NCI-H1105 treated with DMSO at 0.1 percent for 48 hours (cell line): ENCODE measurements around the gene ARL2.
"Not testable (repeated sequence)": the region's sequence is repeated elsewhere in the genome, so short reads cannot be mapped to it uniquely, and the experiment has no call there.

ENCODE experiments used
- DNase-seq: peaks from one replicate; lab custom pipeline; 2025; lab: John Stamatoyannopoulos, UW

The ARL2 gene

DNA sequence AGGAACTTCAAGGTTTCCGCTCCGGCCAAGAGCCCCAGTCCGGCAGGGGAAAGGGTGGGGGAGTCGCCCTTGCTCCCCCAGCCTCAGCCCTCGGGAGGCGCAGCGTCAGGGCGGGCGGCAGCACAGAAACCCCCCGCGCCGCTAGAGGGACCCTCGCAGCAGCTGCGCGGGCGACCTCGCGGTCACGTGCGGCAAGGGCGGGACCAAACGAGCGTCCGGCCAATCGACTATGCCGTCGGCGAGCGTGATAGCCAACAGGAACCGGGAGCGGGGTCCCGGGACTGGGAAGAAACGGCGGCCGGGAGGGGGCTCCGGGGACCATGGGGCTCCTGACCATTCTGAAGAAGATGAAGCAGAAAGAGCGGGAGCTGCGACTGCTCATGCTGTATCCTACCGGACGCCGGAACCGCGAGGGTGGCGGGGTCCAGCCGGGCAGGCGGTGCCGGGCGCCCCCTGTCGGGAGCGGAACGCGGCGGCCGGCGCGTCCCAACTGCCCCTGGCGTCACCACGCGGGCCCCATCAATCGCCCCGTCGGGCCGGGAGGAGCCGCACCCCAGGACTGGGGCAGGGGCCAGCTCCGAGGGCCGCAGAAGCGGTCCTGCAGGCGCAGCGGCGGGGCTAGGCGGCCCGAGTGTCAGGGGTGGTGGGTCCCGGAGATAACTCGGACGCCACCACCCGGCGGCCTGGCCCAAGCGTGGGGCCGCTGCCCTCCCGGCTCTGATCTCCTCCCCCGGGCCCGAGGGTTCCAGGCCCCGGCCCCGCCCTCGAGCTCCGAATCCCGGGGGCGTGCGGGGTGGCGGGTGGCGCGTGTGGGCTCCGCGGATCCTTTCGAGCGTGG is at the start of gene ARL2:
ARL2 (plus strand) TSS at position 273 of the 838 bp plus-strand sequence; CDS start at position 321, 48 bp downstream.
- peak; percentile 88 for DNase-seq

DNA sequence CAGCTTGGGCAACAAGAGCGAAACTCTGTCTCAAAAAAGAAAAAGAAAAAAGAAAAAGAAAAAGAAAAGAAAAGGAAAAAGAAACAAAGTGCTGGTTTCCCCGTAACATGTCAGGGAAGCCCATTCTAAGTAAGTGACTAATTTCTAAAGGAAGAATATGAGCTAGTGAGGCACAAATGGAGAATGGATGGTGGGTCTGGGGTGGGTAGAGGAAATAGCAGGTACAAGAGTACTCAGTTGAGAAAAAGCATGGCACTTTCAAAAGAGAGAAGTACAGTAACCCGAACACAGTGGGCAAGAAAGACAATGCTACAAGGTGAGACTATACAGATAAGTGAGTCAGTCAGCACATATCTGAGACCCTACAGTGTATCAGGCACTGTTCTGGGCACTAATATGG is 46.6 kb upstream of the ARL2 start:
- no peak for DNase-seq

DNA sequence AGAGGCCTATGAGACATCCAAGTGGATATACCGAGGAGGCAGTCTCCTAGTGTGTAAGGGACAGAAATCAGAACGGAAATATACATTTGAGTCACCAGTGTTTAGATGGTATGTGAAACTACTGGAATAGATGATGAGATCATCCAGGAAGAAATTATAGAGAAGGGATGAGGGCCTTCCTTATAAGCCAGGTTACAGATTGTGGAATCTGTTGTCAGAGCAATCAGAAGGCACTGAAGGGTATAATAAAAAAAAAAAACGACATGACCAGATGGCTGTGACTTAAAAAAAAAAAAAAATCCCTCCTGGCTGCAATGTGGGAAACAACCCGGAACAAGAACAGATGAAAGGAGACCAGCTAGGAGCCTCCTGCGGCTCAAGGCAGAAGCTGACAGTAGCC is 44.8 kb upstream of the ARL2 start:
- DNase-seq = no peak

DNA sequence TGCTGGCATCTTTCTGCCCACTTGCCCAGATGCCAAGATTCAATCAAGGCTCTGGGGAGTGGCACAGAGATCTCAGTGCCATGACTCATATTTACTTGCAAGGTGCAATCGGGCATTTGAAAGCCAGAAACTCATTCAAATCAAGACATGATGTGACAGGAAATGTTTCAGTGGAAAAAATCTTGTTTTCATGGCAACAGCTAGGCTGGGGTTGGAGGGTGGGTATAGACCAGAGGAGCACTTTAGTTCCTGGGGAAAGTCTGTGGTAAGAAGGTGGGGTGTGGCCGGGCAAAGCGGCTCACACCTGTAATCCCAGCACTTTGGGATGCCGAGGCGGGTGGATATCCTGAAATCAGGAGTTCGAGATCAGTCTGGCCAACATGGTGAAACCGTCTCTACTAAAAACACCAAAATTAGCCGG is 43.2 kb upstream of the ARL2 start:
- no peak for DNase-seq

DNA sequence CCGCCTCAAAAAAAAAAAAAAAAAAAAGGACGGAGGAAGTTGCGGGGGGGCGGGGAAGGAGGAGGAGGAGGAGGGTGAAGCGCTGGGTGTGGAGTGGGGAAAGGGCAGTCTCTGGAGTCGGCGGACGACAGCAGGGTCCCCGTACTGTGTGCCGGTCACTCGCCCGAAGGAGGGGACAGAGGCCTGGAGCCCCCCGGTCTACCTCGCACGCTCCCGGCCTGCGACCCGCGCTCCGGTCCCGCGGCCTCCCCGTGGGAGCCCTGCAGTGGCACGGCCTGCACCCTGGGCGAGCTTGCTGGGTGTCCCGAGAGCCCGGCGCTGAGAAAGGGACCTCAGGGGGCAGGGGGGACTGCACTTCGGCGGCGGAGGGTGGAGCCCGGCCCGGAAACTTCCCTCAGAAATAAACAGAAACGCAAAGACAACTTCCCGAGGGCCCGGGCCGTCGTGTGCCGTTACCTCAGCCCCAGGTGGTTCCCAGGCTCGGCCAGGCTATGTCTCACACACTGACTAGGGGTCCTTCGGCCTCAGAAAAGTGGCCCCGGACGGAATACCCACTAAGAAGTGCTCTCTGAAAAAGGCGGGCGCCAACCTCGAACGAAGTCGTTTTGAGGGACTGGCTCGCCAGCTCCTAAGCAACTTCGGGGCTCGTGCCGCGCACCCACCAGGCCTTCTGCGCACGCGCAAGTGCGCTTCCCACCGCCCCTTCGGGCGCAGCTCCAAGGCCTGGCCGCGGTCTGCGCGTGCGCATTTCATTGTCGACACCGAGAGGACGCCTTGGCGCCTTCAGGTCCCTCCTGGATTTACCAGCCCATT is 42.3 kb upstream of the ARL2 start, which contains the start of gene MAJIN:
MAJIN (minus strand) TSS at position 688 of the 813 bp plus-strand sequence. CDS start 12,703 bp downstream, outside the sequence.
- DNase-seq = no peak

DNA sequence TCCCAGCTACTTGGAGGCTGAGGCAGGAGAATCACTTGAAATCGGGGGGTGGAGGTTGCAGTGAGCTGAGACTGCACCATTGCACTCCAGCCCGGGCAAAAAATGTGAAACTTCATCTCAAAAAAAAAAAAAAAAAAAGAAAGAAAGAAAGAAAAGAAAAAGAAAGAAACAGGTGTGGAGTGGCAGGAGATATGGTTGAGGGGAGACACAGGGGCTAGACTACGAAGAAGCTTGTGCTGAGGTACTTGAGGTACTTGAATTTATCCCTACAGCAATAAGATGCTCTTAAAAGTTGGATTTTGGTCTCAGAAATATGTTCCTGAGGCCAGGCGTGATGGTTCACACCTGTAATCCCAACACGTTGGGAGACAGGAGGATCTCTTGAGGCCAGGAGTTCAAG is 39.8 kb upstream of the ARL2 start:
- no peak for DNase-seq

DNA sequence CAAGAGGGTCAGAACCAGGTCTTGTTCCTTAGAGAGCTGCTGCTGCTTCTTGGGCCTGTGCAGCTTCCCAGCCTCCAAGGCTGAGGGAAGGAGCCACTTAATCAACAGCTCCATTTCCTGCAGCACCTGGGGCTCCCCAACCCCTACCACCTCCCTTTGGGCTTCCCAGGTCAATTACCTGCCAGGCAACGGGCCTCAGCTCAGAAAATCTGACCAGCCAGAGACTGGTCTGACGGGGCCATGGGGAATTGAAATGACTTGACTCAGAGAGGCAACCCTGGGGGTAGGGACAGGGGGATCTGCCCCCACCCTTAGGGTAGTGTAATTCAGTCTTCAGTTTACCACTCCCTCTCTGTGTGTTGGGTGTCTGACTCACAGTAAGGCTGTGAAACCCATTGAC is 37.3 kb upstream of the ARL2 start:
- DNase-seq = no peak

DNA sequence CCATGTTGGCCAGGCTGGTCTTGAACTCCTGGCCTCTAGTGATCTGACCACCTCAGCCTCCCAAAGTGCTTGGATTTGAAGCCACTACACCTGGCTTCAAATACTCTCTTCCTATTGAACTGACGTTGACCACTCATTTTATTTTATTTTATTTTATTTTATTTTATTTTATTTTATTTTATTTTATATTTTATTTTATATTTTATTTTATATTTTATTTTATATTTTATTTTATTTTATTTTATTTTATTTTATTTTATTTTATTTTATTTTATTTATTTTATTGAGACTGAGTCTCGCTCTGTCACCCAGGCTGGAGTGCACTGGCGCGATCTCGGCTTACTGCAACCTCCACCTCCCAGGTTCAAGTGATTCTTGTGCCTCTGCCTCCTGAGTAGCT is 30.6 kb upstream of the ARL2 start:
- DNase-seq = not testable (repeated sequence)

DNA sequence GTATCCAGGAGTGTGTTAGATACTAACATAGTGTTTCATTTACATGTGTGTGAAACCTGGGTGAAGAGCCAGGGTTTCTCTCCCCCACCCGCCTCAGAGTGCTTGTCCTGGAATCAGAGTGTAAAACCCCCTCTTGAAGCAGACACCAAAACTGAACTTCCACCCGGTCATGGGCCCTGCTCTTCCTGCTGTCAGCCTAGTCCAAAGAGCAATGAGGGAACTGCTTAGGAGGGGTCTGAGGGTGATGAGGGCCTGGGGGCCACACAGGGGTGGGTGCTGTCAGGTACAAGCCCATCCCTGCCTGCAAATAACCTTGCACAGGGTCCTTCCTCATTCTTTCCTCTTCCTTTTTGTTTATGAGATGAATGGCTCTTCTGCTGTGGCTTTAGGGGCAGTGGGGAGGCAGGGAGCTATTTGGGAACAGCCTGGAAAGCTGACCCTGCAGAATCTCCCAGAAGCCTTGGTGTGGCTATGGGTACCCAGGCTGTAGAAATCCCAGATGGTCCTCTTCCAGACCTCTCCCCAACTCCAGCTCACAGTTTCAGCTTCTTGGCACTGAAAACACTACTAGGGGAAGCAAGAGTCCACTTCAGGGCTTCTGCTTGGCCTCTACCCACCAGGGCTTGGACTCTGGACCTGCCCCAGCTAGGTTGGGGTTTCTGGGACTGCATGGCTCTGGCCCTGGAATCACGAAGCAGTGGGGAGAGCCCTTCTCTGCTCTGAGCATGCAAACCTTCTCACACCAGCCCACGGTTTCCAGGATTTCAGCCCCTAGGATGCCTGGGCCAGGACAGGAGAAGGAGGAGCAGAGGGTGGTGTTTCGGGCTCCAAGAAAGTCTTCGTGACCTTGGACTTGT is 25.7 kb upstream of the ARL2 start:
- DNase-seq = no peak

DNA sequence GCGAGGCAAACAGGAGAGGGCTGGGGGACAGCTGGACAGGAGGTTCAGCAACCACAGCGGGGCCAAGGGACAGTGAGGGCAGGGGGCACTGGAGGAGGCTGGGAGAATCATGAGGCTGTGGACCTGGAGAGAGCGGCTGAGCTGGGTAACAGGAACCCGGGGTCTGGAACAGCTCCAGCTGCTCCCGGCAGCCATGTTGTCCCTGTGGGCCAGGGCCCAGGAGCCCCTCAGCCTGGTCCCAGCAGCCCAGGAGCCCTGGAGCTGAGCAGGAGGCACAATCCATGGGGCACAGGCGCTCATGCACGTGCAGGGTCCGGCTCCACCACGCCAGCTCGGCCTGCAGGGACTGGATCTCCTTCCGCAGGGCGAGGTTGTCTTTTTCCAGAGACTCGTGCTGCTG is 24.5 kb upstream of the ARL2 start:
- DNase-seq = no peak

DNA sequence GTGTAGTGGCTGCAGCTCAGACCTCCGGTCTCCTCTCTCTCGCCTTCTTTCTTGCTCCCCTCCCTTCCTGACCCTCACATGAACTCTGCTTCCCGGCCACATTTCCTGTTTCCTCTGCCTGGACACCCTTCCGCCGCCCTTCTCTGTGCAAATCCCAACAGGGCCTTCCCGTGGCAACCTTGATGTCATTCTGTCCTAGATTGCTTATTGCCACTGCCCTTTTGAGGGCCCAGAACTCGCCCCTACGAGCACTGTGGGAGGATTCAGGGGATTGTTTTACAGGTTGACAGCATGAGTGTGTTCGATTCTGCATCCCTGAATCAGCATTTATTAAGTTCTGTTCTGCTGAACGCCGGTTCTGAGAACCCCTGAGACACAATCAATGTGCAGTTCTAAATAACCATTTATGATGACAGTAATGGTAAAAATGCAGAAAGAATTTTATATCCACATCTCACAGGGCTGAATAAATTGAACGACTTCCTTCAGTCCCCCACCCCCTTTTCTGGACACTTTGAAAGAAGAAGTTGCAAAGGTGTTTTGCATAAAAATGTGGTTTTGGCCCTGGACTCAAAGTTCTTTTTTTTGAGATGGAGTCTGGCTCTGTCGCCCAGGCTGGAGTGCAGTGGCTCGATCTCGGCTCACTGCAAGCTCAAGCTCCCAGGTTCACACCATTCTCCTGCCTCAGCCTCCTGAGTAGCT is 23.6 kb upstream of the ARL2 start:
- no peak for DNase-seq

DNA sequence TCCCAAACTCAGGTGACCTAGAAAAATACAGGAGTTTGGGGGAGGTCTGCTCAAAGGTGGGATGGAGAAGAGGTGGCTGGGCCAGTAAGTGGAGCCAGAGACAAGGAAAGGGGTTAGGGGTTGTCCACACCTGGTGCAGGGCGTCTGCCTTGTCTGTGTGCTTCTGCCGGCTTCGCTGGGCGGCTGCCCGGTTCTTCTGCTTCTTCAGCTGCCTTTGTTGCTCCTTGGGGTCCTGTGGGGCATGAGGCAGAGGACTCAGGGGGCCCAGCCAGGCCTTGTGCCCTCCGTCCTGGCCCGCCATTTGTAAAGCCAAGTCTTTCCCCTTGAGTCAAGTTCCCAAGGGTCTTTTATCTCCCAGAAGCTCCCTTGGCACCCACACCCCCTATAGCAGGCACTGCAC is 19.6 kb upstream of the ARL2 start:
- no peak for DNase-seq

DNA sequence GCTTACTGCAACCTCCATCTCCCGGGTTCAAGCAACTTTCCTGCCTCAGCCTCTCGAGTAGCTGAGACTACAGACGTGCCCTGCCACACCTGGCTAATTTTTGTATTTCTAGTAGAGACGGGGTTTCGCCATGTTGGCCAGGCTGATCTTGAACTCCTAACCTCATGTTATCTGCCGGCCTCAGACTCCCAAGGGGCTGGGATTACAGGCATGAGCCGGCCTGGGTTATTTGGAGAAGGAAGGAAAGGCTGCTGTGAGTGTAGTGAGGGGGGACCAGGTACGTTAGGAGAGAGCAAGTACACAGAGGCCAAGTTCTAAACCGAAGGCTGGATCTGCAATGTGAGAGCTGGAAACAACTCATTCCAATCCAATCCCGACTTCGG is 17.6 kb upstream of the ARL2 start:
- DNase-seq = no peak

DNA sequence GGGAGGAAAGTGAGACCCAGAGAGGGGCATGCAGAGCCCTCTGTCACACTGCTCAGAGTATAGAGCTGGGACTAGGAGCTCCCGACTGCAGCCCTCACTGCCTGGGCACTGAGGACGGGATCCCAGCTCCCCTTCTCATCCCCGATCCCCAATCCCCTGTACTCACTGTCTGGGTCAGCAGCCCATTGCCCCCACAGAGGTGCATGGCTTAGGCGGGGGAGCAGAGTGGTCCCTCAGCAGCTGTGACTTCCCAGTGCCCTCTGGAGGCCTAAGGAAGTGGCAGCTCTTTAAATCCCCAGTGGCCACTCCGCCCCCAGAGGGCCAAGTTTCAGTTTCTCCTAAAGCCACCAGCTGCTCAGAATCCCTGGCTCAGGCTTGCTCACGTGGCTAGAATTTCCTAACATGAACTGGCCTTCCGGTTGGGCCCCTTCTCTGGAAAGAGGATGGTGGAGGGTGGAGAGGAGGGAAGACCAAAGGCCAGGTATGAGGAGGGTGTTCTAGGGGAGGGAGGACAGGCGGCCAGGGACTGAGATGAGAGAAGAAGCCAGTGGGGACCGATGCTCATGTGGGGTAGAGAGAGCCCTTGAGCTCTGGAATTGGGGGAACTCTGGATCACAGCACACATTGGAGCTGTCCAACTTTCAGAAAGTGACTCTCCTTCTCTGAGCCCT is 17.1 kb upstream of the ARL2 start, which contains the start of gene BATF2:
BATF2 (minus strand) TSS at position 262 of the 671 bp plus-strand sequence; CDS start at position 205, 57 bp downstream.
- no peak for DNase-seq

DNA sequence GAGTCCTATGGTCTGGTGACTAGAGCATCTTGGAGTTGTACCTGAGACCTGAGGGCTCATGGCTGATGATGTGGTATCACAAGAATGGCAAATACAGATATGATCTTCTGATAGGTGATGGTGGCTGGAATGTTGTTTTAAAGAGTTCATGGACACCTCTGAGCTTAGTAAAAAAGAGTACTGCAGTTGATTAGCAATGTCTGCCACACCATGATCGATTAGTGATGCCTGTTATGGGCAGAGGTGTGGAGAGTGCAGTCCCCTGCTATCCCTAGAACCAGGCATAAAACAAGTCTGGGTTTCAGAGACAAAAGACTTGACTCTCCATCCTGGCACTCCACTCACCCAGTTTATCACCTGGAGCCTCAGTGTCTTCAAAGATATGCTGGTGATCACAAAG is 15.8 kb upstream of the ARL2 start:
- DNase-seq = no peak

DNA sequence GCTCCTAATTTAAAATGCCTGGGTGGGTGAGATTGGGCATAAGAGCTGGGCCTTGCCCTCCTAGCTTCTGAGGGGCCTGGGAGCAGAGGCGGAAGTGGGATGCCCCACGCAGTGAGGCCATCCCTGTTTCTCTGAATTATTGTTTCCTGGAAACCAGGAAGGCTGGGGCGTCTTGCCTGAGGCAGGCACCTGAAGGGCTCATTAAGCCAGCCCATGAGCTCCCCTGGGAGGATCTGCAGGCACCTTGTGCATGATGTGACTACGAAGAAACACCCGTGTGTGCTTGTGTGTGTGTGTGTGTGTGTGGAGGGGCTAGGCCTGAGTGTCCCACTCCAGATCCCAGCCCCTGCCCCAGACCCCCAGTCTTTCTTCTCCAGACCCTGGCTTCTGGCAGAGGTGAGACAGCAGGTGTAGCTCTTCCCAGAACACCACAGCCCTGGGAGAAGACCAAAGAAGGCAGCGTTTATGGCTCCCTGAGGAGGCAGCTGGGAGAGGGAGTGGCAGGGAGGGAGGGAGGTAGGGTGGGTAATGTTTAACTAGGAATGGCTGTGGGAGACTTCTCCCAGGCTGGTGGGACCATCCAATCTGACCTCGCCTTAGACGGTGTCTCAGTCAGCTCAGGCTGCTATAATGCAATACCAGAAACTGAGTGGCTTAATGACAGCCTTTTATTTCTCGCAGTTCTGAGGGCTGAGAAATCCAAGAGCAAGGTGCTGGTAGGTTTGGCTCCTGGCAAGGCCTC is 15.1 kb upstream of the ARL2 start:
- DNase-seq = no peak

DNA sequence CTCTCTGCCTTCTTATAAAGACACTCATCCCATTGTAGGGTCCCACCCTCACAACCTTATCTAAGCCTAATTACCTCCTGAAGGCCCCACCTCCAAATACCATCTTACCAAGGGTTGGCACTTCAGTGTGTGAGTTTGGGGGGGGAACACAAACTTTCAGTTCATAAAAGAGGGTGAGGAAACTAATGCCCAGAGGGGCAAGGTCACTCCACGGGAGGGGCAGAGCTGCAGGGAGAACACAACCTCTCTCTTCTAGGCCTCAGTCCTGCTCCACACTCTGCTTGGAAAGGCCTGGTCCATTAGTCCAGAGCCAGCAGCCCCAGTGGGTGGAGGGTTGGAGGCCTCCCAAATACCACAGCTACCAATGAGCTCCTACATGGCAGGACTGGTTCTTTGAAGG is 14.5 kb upstream of the ARL2 start:
- no peak for DNase-seq

DNA sequence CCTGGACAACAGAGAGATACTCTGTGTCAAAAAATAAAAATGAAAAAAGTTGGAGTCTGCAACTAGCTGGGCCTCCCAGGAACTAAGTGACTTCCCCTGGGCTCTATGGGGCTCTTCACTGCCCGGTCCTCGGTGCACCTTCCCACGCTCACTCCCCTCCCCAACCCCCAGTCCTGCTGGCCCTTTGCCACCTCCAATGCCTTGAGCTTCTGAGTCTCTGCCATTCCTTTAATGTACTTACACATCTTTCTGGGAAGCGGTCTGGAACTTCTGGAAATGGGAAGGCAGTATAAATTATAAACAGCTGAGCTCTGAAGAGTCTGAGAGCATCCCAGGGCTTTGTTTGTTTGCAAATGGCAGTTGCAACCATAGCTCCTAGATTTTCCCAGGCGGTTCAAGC is 11.3 kb upstream of the ARL2 start:
- DNase-seq = no peak

DNA sequence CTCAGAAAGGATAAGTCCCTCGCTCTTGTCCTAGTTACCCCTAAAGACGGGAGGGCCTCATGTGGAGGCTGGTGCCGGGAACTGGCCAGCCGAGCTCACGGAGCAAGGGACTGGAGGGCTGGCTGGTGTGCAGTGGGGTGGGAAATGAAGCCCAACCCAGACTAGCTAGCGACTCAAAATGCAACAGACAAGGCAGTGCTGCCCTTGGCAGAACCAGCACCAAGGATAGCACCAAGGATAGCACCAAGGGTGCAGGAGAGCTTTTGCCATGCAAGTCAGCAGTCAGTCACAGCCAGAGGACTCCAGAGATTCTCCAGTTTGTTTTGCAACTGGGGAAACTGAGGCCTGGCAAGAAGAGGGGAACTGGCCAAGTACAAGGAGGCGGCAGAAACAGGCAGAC is 10.7 kb upstream of the ARL2 start:
- no peak for DNase-seq

DNA sequence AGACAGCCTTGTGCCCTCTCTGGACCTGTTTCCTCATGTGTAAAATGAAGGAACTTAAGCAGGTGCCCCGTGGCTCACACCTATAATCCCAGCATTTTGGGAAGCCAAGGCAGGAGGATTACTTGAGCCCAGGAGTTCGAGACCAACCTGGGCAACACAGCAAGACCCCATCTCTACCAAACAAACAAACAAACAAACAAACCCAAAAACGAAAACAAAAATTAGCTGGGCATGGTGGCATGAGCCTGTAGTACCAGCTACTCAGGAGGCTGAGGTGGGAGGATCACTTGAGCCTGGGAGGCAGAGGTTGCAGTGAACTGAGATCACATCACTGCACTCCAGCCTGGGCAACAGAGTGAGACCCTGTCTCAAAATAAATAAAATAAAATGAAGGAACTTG is 10.0 kb upstream of the ARL2 start:
- not testable (repeated sequence) for DNase-seq
